ENCODE measurements around the gene PDAP1.
"Not testable (repeated sequence)": the region's sequence is repeated elsewhere in the genome, so short reads cannot be mapped to it uniquely, and the experiment has no call there.

PDAP1 gene

DNA sequence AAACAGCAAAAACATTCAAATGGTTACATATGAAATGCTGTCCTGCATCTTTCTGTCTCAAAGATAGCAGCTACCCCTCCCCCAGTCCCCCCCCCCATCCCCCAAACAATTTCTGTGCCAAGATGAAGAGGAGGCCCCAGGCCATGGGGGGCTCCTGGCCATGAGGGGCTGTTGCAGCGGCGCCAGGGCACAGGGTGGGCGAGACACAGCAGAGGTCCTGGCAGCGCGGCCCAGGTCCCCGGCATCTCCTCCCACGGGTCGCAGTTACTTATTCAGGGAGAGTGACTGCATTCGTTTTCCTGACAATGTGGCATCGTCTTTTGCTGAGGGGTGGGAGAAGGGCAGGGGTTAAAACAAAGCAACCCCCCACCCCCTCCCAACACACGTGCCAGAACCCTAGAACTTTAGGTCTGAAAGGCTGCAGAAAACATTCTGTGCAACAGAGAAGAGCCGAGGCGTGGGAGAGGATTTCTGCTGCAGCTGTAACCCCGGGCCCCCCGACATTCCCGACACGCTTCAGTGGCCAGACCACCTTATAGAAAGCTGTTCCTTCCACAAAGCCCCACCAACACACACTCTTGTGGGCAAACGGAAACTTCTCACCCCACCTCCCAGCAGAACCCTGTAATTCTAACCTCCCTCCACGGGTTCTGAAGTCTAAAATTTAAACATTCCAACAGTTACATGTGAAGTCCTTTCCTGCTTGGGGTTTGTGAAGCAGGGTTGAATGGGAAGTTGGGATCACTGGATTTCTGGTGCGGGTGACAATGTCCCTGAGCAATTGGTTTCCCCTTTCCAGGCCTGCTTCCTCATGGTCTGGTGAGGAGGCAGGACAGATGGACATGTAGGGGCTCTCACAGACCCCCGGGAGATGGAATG is 11.7 kb downstream of the PDAP1 start:
- DNase-seq (ENCODE audit: low read depth) = no peak

DNA sequence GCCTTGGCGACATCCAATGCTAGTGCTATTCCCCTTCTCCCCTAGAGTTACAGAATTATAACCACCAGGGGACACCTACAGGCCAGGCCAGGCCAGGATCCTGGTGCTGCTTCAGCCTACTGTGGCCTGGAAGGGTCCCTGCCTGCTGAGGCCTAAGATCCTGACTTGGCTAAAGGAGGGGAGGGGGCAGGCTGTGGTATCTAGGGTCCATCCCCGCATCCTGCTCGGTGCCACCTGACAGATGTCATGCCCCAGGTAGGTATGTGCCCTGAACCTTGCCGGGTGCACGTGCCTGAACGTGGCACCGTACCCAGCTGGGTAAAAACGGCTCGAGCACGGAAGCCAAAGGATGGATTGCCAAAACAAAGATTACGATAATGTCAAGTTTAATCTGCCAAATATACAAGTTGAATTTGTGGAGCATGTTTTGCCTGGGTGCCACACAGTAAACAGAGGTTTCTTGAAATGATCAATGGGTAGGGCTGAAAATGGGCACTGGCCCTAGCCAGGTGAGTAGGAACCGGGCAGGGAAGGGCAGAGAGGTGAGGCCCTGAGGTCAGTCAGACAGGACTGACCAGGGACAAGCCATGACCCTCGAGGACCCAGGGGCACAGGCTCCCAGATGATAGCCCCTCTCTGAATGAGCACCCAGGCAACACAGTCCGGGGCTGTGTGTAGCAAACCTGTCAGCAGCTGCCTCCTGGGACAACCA is 12.6 kb downstream of the PDAP1 start:
- DNase-seq (ENCODE audit: low read depth) = no peak

DNA sequence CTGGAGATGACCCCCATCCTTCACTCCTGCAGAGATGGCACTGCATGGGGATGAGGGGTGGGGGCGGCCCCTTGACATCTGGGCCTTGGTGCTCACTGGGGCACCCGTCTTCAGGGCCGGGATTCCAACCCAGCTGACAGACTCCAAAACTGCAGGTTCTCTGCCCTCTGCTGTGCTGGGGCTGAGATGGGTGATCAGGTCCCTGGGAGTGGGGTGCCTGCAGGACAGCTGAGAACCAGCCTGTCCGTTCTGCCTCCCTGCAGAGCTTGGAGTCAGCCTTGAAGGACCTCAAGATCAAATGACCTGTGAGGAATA is 14.3 kb downstream of the PDAP1 start:
- DNase-seq (ENCODE audit: low read depth) = no peak

DNA sequence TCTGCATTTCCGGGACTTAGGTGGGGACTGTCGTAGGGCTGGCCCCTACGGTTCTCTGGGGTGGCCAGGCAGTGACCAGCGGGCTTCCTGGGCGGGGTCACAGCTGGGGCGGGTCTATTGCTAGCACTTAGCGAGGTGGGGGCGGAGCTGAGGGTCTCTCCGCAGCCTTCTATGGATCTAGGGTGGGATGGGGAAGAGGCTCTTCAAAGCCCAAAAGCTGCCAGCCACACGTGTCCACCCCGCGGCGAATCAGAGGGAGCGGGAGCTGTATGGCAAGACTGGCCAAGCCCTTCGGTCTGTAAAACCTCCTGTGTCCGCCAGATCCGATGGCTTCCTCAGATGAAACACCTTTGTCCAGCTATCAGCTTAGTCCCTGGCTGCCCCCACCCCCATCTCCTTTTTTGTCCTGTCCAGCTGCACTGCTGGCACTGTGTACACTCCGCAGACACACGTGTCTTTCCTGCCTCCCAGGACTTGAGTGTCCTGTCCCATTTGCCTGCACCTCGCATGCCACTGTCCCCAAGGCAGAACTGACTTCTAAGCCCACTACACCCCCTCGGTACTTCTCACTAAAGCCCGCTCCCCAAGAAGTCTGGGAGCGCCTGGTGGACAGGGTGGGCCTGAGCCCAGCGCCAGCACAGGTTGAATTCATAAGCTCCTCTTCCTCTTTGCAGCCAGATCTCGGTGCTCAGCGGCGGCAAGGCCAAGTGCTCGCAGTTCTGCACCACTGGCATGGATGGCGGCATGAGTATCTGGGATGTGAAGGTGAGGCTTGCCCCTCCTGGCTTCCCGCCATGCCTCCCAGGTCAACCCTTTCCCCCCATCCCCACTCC is 14.8 kb downstream of the PDAP1 start:
- no peak for DNase-seq (ENCODE audit: low read depth)

DNA sequence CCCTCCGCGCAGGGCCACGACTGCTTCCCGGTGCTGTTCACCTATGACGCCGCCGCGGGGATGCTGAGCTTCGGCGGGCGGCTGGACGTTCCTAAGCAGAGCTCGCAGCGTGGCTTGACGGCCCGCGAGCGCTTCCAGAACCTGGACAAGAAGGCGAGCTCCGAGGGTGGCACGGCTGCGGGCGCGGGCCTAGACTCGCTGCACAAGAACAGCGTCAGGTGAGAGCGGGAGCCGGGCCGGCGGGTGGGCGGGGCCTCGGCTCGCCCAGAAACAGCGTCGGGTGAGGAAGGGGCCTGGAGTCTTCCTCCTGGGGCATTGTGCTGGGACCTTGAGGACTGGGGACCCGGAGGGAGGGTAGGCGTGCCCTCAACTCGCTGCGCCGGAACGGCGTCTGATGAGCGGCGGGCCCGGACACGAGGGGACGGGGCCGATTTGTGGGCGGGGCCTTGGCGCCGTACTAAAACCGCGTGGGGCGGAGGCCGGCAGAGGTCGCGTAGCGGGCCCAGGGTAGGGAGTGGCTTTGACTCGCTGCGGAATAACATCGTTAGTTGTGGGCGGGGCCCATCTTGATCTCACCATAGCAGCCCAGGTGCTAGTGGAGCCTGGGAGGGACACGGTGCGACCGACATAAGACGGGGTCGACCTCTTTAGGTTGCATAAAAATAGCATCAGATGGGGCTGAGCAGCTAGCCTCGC is 15.6 kb downstream of the PDAP1 start:
- DNase-seq (ENCODE audit: low read depth) = peak; percentile 72

DNA sequence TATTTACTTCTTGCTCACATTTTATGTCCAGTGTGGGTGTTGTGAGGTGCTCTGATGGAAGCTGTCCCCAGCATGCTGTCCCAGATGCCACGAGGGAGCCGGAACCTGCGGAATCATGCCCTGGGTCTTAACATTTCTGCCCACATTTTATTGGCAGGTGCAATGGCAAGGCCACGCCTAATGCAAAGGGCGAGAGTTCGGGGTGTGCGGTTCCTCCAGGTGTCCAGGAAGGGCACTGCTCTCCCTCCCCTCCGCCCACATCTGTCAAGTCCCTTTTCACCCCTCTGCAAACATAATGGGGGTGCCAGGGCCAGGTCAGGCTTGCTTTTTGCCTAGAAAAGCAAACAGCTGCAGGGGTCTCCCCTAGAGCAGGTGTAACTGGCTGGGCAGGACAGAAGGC is 16.4 kb downstream of the PDAP1 start:
- no peak for DNase-seq (ENCODE audit: low read depth)

DNA sequence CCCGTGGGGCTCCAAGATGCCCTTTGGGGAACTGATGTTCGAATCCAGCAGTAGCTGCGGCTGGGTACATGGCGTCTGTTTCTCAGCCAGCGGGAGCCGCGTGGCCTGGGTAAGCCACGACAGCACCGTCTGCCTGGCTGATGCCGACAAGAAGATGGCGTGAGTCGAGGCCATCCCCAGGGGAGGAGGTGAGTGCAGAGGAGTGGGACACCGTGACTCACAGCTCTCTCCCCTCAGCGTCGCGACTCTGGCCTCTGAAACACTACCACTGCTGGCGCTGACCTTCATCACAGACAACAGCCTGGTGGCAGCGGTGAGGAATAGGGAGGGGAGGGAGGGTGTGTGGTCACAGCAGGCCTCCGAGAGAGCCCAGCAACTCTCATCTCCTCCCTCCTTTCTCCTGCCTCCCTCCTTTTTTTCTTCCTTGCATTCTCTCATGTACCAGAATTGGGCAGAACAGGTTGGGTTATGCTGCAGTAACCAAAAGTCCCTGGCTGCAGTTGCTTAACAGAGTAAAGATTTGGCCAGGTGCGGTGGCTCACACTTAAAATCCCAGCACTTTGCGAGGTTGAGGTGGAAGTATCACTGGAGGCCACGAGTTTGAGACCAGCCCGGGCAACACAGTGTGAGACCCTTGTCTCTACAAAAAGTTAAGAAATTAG is 17.3 kb downstream of the PDAP1 start:
- DNase-seq (ENCODE audit: low read depth) = no peak

DNA sequence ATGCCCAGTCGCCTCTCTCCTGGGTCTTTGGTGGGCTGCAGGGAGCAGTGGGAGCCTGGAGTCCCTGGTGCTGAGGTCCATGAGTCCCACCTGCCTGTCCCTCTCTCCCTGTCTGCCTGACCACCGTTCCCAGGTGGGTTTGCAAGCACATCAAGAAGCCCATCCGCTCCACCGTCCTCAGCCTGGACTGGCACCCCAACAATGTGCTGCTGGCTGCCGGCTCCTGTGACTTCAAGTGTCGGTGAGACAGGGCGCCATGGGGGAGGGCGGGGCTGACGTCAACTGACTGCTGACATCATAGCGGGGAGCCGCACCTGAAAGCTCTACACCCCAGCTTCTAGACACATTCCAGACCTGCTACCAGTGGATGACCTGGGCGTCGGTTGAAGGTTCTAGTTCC is 18.6 kb downstream of the PDAP1 start:
- DNase-seq (ENCODE audit: low read depth) = no peak

DNA sequence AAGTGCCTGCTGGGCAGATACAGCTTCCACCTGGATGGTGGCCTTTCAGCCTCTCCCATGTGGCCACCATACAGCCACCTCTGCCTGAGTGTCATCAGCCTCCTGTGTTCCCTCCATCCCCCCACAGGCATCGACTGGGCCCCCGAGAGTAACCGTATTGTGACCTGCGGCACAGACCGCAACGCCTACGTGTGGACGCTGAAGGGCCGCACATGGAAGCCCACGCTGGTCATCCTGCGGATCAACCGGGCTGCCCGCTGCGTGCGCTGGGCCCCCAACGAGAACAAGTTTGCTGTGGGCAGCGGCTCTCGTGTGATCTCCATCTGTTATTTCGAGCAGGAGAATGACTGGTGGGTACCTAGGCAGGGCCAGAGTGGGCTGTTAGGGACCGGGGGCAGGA is 20.5 kb downstream of the PDAP1 start:
- no peak for DNase-seq (ENCODE audit: low read depth)

DNA sequence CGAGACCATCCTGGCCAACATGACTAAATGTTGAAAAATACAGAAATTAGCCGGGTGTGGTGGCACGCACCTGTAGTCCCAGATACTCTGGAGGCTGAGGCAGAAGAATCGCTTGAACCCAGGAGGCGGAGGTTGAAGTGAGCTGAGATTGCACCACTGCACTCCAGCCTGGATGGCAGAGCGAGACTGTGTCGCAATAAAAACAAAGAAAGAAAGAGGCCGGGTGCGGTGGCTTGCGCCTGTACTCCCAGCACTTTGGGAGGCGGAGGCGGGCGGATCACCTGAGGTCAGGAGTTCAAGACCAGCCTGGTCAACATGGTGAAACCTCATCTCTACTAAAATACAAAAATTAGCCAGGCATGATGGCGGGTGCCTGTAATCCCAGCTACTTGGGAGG is 21.2 kb downstream of the PDAP1 start:
- DNase-seq (ENCODE audit: low read depth) = not testable (repeated sequence)

DNA sequence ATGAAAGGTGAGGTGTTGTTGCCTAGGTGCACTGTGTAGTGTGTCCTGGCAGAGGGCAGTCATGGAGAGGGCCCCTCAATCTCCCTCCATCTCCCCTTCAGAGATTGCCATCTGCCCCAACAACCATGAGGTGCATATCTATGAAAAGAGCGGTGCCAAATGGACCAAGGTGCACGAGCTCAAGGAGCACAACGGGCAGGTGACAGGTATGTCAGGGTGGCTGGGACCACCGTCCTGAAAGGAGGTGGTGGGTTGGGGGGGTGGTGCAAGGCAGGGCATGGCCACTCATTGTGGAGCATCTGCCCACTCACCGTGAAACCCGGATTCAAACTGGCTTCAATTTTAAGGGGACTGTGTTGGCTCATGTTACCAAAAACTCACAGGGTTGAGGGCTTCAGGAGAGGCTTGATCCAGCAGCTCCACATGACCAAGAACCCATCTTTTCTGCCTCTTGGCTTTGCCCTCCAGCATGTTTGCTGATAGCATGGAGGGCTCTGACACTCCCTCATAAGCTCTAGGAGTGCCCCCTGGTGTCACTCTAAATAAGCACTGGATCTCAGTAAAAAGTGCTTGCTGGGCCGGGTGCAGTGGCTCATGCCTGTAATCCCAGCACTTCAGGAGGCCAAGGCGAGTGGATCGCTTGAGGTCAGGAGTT is 21.7 kb downstream of the PDAP1 start:
- DNase-seq (ENCODE audit: low read depth) = no peak

DNA sequence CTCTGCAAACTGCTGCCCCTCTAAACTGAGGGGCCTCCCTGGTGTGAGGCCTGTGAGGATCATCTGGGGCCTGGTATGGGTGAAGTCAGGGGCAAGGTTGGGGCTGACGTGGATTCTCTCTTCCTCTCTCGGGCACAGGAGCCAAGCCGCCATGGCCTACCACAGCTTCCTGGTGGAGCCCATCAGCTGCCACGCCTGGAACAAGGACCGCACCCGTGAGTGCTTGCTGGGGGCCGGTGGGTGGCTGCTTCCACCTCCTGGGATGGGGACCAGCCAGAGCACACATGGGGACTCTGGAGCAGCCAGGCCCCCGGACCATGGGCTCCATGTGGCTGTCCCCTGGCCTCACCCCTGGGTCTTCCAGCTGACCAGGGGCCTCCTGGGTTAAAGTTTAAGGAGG is 22.8 kb downstream of the PDAP1 start:
- no peak for DNase-seq (ENCODE audit: low read depth)

DNA sequence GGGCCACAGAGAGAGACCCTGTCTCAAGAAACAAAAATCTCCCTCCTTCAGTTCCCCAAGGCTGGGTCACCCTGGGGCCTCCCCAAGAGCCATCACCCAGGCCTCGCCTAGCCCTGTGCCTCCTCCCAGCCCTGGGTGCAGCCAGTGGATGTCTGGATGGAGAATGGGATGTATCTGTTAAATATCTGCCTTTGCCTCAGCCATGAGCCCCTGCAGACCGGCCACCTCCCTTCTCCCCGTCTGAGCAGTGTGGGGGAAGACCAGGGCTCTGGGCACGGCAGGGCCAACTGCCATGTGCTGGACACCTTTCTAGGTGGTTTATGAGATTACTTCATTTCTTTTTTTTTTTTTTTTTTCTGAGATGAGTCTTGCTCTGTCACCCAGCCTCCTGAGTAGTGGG is 23.9 kb downstream of the PDAP1 start:
- DNase-seq (ENCODE audit: low read depth) = no peak

DNA sequence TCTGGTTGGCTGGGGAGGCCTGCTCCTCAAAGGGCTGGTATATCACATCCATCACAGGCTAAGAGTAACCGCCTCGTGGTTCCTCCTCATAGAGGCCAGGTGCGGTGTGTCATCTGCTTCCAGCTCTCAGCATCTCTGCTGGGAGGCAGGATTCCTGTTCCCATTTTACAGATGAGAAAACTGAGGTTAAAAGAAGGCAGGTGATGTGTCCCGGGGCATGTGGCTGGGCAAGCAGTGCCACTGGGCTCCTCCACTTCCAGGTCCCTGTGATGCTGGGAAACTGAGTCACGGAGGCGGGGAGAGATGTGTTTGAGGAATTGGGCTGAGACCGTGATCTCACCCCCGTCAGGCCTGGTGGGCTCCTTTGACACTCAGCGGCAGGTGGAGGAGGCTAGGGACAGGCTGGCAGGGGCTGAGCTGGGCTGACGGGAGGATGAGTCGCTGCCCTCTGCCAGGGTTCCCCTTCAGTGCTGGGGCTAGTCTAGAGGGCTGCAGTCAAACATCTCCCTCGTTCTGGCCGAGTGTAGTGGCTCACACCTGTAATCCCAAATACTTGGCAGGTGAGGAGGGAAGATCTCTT is 24.5 kb downstream of the PDAP1 start:
- DNase-seq (ENCODE audit: low read depth) = no peak

DNA sequence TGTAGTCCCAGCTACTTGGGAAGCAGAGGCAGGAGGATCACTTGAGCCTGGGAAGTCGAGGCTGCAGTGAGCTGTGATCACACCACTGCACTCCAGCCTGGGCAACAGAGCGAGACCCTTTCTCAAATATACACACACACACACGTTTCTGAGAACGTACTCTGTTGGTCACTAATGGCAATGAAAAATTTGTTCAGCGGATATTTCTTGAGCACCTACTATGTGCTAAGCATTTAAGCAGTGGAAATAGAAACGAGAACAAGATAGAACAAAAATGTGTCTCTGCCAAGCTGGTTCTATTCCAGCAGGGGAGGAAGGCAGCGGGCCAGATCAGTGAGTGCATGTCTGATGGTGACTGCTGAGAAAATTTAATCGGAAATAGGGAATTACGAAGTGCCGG is 25.2 kb downstream of the PDAP1 start:
- no peak for DNase-seq (ENCODE audit: low read depth)

DNA sequence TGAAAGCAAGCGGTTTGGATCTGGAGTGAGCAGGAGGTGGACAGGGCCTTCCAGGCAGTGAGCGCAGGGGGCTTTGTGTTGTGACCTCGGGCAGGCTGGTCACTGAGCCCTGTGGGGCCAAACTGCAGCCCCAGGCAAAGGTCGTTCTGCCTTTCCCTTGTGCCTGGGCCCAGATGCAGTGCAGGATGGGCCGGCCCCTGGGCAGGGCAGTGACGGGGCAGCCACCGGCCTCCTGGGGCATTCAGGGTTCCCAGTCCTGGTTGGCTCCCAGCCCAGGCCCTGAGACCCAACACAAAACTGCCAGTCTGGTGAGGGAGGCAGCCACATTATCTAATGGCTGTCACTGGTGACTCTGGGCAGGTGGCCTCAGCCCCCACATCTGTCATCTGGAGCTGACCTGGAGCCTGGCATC is 26.7 kb downstream of the PDAP1 start:
- no peak for DNase-seq (ENCODE audit: low read depth)

DNA sequence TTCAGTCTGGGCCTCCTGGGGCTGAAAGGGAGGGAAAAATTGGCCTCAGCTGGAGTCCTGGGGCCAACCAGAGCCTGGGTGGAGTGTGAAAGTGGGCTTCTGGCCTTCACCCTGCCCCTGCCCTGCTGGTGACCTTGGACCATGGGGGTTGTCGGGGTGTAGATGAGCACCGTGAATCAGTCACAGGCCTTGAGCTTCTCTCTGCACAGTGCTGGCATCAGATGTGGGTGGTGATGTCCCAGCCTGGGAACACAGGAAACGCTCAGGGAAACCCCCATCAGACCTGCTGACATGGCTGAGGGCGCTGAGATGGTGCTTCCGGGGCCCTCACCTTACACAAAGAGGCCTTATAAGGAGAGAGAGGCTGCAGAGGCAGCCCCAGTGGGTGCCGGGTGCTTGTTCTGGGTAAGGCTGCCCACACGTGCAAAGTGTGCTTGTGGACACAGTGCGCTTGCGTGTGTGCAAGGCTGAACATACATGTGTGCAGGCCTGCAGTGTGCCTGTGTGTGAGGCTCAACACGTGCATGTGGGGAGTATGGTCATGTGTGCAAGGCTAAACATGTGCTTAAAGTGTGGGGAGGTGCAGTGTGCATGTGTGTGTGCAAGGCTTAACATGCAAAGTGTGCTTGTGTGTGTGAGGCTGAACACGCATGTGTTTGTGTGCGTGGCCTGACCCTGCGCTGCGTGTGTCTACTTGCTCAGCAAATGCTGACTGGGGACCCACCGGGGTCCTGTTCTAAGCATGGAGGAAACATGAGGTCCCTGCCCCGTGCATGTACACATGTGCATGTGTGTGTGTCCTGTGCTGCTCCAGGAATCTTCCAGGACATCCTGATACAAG is 27.4 kb downstream of the PDAP1 start:
- DNase-seq (ENCODE audit: low read depth) = peak; percentile 89

DNA sequence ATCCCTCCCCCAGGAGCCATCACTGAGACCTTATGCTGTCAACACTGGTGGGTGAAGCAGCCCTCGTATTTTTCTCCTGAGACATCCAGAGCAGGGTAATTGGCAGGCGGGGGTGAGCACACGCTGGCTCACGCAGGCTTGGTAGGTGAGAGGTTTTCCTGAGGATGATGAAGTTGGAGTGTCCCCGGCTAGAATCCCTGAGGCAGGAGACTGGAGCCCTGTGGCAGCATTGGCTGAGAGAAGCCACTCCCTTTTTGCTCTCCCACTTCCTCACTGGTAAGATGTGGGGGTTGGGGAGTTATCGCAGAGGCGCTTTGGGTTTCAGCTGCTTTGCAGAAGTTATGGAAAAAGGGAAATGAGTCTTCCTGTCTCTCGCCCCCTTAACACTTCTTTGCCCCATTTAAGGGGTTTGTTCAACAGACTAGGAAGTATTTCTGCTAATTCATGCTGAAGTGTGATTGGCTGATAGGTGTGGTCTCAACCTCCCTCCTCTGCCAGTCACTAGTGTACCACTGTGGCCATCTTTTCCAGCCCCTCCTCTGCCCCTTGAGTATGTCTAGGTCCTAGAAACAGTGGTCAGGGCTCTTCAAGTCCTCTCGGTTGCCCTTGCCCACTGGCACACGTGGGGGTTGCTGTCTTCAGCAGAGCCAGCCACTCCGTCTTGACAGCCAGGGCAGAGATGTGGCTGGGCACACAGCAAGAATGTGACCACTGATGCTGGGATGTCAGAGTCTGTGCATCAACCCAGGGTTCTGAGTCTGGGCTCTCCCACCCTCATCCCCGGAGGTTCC is 28.2 kb downstream of the PDAP1 start:
- peak; percentile 32 for DNase-seq (ENCODE audit: low read depth)

DNA sequence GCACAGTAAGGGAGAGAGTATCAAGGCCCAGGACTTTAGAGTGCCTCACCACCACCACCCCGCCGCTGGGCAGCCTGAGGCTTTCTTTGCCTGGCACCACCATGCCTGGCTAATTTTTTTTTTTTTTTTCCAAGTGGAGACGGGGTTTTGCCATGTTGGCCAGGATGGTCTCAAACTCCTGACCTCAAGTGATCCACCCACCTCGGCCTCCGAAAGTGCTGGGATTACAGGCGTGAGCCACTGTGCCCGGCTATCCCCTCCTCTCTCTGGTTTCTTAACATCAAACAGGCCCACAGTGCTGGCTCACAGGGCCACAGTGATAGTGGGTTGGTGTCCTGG is 28.7 kb downstream of the PDAP1 start:
- DNase-seq (ENCODE audit: low read depth) = not testable (repeated sequence)
